SH-SY5Y (cell line): ENCODE measurements around the gene RASGRP2.

ENCODE experiments used
- GATA2 ChIP-seq: IDR thresholded peaks from 2 replicates; pipeline ENCODE4 v1.6.1; 2011; ENCODE audit warnings: mild to moderate bottlenecking, low read depth, low read length
- GATA3 ChIP-seq: IDR thresholded peaks from 2 replicates; pipeline ENCODE4 v1.6.1; 2011; ENCODE audit warnings: low read depth, mild to moderate bottlenecking, low read length, moderate library complexity

Gene RASGRP2

GRCh38 chr11:64745521-64746328 is 1.8 kb upstream of the RASGRP2 start:
- no peak for TF ChIP-seq GATA2
- TF ChIP-seq GATA3 = no peak

- TF ChIP-seq GATA3 (no peak), GATA2 (no peak)
Measured at GRCh38 chr11:64745189-64745520, 1.2 kb upstream of the RASGRP2 start.

DNA sequence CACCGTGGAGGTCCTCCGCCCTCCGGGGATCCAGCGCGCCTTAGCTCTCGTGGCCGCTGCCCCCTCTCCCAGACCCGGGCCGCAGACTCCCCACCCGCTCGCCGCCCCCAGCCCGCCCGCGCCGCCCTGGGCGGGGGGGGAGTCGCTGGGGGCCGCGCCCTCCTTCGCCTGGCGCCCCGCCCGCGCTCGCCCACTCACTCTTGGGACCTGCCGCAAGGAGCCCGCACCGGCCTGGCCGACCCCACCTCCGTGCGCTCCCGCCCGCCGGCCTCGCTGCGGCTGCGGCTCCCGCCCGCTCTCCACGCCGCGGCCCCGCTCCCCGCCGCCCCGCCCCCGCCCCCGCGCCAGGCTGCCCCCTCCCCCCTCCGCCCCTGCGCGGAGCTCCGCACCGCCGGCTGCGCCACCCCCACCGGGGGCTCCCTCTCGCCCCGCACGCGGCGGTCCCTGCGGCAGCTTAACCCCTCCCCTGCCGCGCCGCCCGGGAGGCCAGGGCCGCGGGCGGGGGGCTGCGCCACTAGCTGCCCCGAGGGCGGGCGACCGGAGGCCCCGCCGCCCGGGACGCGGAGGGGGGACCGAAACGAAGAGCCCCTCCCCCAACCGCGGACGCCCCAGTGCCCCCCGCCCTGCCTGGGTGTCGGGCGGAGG is 724 bp upstream of the RASGRP2 start:
- TF ChIP-seq GATA2 (no peak), GATA3 (no peak)

DNA sequence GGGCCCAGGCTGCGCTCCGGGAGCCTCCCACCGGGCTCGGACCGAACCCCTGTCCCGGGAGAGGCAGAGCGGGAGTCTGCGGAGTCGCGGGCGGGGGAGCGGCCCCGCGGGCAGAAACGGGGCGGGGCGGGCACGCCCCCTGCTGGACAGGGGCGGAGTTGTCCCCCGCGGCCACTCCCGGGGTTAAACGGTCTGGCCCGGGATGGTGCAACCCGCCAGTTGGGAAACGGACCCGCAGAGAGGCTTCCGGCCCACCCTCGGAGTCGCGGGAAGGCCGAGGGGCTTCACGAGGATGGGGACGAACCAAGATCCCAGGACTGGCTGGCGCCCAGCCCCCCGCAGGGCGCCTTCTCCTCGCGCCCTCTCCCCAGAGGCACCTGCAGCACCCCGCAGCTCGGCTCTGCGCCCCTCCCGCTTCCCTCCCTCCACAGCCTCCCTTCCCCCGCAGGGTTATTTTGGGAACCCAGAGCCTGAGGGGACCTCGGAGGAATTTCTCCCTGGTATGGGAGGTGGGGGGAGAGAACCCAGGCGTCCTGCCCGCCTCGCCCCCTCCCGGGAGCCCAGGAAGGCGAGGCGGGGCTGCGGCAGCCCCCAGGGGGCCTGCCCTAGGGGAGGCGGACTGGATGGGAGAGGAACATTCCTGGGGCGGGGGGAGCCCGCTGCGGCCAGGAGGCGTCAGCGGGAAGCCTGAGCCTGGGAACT is 902 bp downstream of the RASGRP2 start:
- no peak for TF ChIP-seq GATA3
- no peak for TF ChIP-seq GATA2

- no peak for TF ChIP-seq GATA3
- no peak for TF ChIP-seq GATA2
Measured at GRCh38 chr11:64742087-64742888, 1.7 kb downstream of the RASGRP2 start.

- TF ChIP-seq GATA3 (no peak), GATA2 (no peak)
Measured at GRCh38 chr11:64741375-64742086, 2.4 kb downstream of the RASGRP2 start.

GRCh38 chr11:64739871-64740270 is 4.1 kb downstream of the RASGRP2 start:
- no peak for TF ChIP-seq GATA2
- TF ChIP-seq GATA3 = no peak

GRCh38 chr11:64736654-64737053 is 7.3 kb downstream of the RASGRP2 start:
- no peak for TF ChIP-seq GATA3
- no peak for TF ChIP-seq GATA2

- TF ChIP-seq GATA3 (no peak), GATA2 (no peak)
Measured at GRCh38 chr11:64735725-64736259, 8.2 kb downstream of the RASGRP2 start.

DNA sequence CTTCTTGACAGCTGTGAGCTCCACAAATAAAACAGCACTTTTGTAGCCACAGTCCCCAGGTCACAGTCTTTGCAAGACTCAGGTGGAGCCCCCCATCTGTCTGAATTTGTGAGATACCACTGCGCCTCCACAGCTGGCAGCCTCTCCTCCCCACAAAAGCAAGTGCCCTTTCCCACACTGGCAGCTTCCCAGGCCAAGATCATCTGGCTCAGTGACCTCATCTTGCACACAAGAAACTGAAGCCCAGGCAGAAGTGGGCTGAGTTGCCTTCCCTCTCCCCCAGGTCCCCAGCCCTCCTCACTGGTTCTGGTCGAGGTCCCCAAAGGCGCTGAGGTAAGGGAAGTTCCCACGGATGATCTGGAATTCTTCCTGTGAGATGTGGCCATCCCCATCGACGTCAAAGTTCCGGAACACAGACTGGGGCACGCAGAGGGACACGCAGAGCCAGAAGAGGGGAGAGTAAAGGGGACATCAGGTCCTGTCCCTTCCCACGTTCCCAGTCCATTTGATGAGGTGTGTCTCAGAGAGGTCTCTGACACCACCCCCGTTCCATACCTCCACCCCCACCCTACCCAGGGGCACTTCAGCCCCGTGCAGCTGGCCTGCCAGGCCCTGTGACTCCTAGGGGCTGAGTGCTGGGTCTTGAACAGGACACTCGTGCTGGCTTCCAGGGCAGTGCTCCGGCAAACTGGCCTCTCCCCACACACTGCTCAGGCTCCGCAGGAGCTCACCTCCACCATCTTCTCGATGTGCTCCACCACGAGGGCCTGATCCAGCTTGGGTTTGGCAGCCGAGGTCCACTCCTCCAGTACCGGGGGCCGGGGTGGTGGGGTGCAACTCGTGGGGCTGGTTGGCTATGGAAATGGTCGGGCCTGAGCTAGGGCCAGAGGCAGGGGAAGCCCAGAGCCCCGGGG is 8.9 kb downstream of the RASGRP2 start:
- no peak for TF ChIP-seq GATA3
- TF ChIP-seq GATA2 = no peak

GRCh38 chr11:64731601-64732000 is 12.3 kb downstream of the RASGRP2 start:
- no peak for TF ChIP-seq GATA3
- no peak for TF ChIP-seq GATA2

- TF ChIP-seq GATA2 (no peak), GATA3 (no peak)
Measured at GRCh38 chr11:64729851-64730382, 14.0 kb downstream of the RASGRP2 start.
